Vagina (tissue), 2 donors: ENCODE results near the gene CLEC10A. TPM values are rescaled to one million over a fixed set of nuclear protein-coding genes. Genes with fewer than 3 reads are reported as not detected.
"Not testable (repeated sequence)": the region's sequence is repeated elsewhere in the genome, so short reads cannot be mapped to it uniquely, and the experiment has no call there.

Source experiments
- DNase-seq, 2 donors: peaks; one replicate each; pipeline ENCODE4 v3.0.0-alpha.2; 2017; ENCODE audit errors: extremely low spot score in 2 of 2
- H3K27ac ChIP-seq: fragments of 200-600 bp; sonication (generic); one replicate; pipeline ENCODE4 v1.5.1; 2019
- H3K27me3 ChIP-seq: fragments of 200-600 bp; sonication (generic); one replicate; pipeline ENCODE4 v1.5.1; 2019
- H3K36me3 ChIP-seq, 2 donors: fragments of 200-600 bp; sonication (generic); one replicate each; pipeline ENCODE4 v1.5.1; 2017 to 2019
- H3K4me1 ChIP-seq: fragments of 200-600 bp; sonication (generic); one replicate; pipeline ENCODE4 v1.5.1; 2019
- H3K4me3 ChIP-seq, 2 donors: fragments of 200-600 bp; sonication (generic); 1 replicate in 1 of 2; 2 replicates in 1 of 2; pipeline ENCODE4 v1.5.1; 2016 to 2019
- H3K9me3 ChIP-seq: fragments of 200-600 bp; sonication (generic); one replicate; pipeline ENCODE4 v1.5.1; 2019
- CTCF ChIP-seq, 3 experiments: fragments of 450-650 bp in 2 of 3; fragments of 200-600 bp in 1 of 3; sonication (generic) in 1 of 3; IDR thresholded peaks; one replicate each; pipeline ENCODE4 v1.5.1; 2017 to 2019; ENCODE audit warnings: antibody characterized with exemption in 3 of 3, mild to moderate bottlenecking in 2 of 3, moderate library complexity in 2 of 3
- POLR2A ChIP-seq, 2 donors: fragments of 450-650 bp; IDR thresholded peaks; one replicate each; pipeline ENCODE4 v1.6.1; 2017; ENCODE audit warnings: antibody characterized with exemption in 2 of 2, mild to moderate bottlenecking in 2 of 2, moderate library complexity in 2 of 2
- POLR2AphosphoS5 ChIP-seq, 2 donors: sonication (generic); formaldehyde crosslinking; IDR thresholded peaks; one replicate each; pipeline ENCODE4 v1.9.0; 2017; ENCODE audit warnings: antibody characterized with exemption in 2 of 2, mild to moderate bottlenecking in 2 of 2, low read depth in 1 of 2; ENCODE audit not compliant: insufficient read depth in 1 of 2
- intact Hi-C: fragments of 100-400 bp; cut with DNase I; formaldehyde crosslinking; loops from one replicate; pipeline ENCODE4 v1.15.1; 2023
- total RNA-seq: library from RNA; depleted of rRNA; stranded (reverse); fragments of >200 nt; gene quantifications from one replicate; pipeline ENCODE4 v1.2.3, GENCODE V29; 2016

The CLEC10A gene
- total RNA-seq, 1 donor from 2014 or later = 3.7 TPM

GRCh38 chr17:7098802-7099459 lies 18.9 kb upstream of the CLEC10A start:
- no peaks in the 10 kb centered on the region for H3K4me1 ChIP-seq
- no peak overlapping the region for H3K27ac ChIP-seq
- H3K4me3 ChIP-seq = no peak overlapping the region
- intact Hi-C loops = no loop called here
- no peaks in the 10 kb centered on the region for H3K27me3 ChIP-seq
- no peak for DNase-seq
- no peak for TF ChIP-seq CTCF (IDR thresholded peaks at IDR 0.05)
- TF ChIP-seq POLR2A (IDR thresholded peaks at IDR 0.05) = no peak
- no peak for TF ChIP-seq POLR2AphosphoS5 (IDR thresholded peaks at IDR 0.05; ENCODE audit: insufficient read depth in 1 of 2, low read depth in 1 of 2)
- H3K36me3 ChIP-seq = no peaks in the 10 kb centered on the region
- no peaks in the 10 kb centered on the region for H3K9me3 ChIP-seq

- no peak overlapping the region for H3K27ac ChIP-seq
- no peaks in the 10 kb centered on the region for H3K4me1 ChIP-seq
- no peaks in the 10 kb centered on the region for H3K27me3 ChIP-seq
- no peak for TF ChIP-seq POLR2AphosphoS5 (IDR thresholded peaks at IDR 0.05; ENCODE audit: insufficient read depth in 1 of 2, low read depth in 1 of 2)
- no peak for TF ChIP-seq CTCF (IDR thresholded peaks at IDR 0.05)
- TF ChIP-seq POLR2A (IDR thresholded peaks at IDR 0.05) = no peak
- intact Hi-C loops = no loop called here
- no peaks in the 10 kb centered on the region for H3K36me3 ChIP-seq
- no peak for DNase-seq
- H3K4me3 ChIP-seq = no peak overlapping the region
- H3K9me3 ChIP-seq = no peaks in the 10 kb centered on the region
These were observed 17.9 kb upstream of the CLEC10A start for GRCh38 chr17:7097940-7098339.

GRCh38 chr17:7095625-7096024 lies 15.6 kb upstream of the CLEC10A start:
- H3K4me1 ChIP-seq = no peaks in the 10 kb centered on the region
- no peaks in the 10 kb centered on the region for H3K9me3 ChIP-seq
- intact Hi-C loops = no loop called here
- no peak overlapping the region for H3K27ac ChIP-seq
- no peak overlapping the region for H3K4me3 ChIP-seq
- no peak for DNase-seq
- H3K36me3 ChIP-seq = no peaks in the 10 kb centered on the region
- TF ChIP-seq POLR2A (IDR thresholded peaks at IDR 0.05) (no peak), POLR2AphosphoS5 (IDR thresholded peaks at IDR 0.05; ENCODE audit: insufficient read depth in 1 of 2, low read depth in 1 of 2) (no peak), CTCF (IDR thresholded peaks at IDR 0.05) (no peak)
- H3K27me3 ChIP-seq = no peaks in the 10 kb centered on the region

- TF ChIP-seq POLR2AphosphoS5 (IDR thresholded peaks at IDR 0.05; ENCODE audit: insufficient read depth in 1 of 2, low read depth in 1 of 2) = no peak
- TF ChIP-seq CTCF (IDR thresholded peaks at IDR 0.05) = no peak
- TF ChIP-seq POLR2A (IDR thresholded peaks at IDR 0.05) = no peak
- no peak for DNase-seq
- H3K36me3 ChIP-seq = no peaks in the 10 kb centered on the region
- H3K27ac ChIP-seq = no peak overlapping the region
- H3K27me3 ChIP-seq = no peaks in the 10 kb centered on the region
- H3K4me1 ChIP-seq = no peaks in the 10 kb centered on the region
- H3K9me3 ChIP-seq = no peaks in the 10 kb centered on the region
- intact Hi-C loops = no loop called here
- no peak overlapping the region for H3K4me3 ChIP-seq
These were observed 14.6 kb upstream of the CLEC10A start for GRCh38 chr17:7094652-7095019.

GRCh38 chr17:7091311-7092005 lies 11.4 kb upstream of the CLEC10A start:
- H3K27ac ChIP-seq, H3K36me3 ChIP-seq, DNase-seq, H3K9me3 ChIP-seq, H3K4me3 ChIP-seq, H3K27me3 ChIP-seq, H3K4me1 ChIP-seq, intact Hi-C loops: not testable (repeated sequence)

GRCh38 chr17:7089570-7089969 lies 9.5 kb upstream of the CLEC10A start:
- H3K4me1 ChIP-seq, H3K27ac ChIP-seq, DNase-seq, H3K4me3 ChIP-seq, H3K27me3 ChIP-seq, intact Hi-C loops, H3K36me3 ChIP-seq, H3K9me3 ChIP-seq: not testable (repeated sequence)

- intact Hi-C loops, H3K4me1 ChIP-seq, H3K27me3 ChIP-seq, H3K4me3 ChIP-seq, H3K27ac ChIP-seq, H3K36me3 ChIP-seq, H3K9me3 ChIP-seq, DNase-seq: not testable (repeated sequence)
These were observed 8.4 kb upstream of the CLEC10A start for GRCh38 chr17:7088442-7088841.
